ENCODE data around the gene PPM1H. TPM values are rescaled to one million over a fixed set of nuclear protein-coding genes. Genes with fewer than 3 reads are reported as not detected.

Gene PPM1H
- total RNA-seq, 1 donor from 2014 or later, result not detected

GRCh38 chr12:62698701-62699101, 236.2 kb downstream of the PPM1H start:
- H3K27ac Mint-ChIP-seq, result no peak overlapping the region
- intact Hi-C loops (cut with micrococcal nuclease), result no loop called here
- H3K4me1 Mint-ChIP-seq (ENCODE audit: low read depth), result peaks cover 30% of the 10 kb centered on the region
- no peaks in the 10 kb centered on the region for H3K36me3 Mint-ChIP-seq (ENCODE audit: low read depth)
- H3K9me3 Mint-ChIP-seq, result no peaks in the 10 kb centered on the region
- no peak overlapping the region for H3K4me3 Mint-ChIP-seq
- no peak for DNase-seq (ENCODE audit: low spot score)
- H3K27me3 Mint-ChIP-seq (ENCODE audit: insufficient read depth), result peaks cover 10% of the 10 kb centered on the region

GRCh38 chr12:62697893-62698292, 237.1 kb downstream of the PPM1H start:
- no peak for DNase-seq (ENCODE audit: low spot score)
- H3K4me1 Mint-ChIP-seq (ENCODE audit: low read depth), result peaks cover 29% of the 10 kb centered on the region
- H3K9me3 Mint-ChIP-seq, result no peaks in the 10 kb centered on the region
- intact Hi-C loops (cut with micrococcal nuclease), result no loop called here
- H3K4me3 Mint-ChIP-seq, result no peak overlapping the region
- H3K27me3 Mint-ChIP-seq (ENCODE audit: insufficient read depth), result peaks cover 11% of the 10 kb centered on the region
- H3K36me3 Mint-ChIP-seq (ENCODE audit: low read depth), result no peaks in the 10 kb centered on the region
- no peak overlapping the region for H3K27ac Mint-ChIP-seq

- no peak overlapping the region for H3K27ac Mint-ChIP-seq
- H3K36me3 Mint-ChIP-seq (ENCODE audit: low read depth), result no peaks in the 10 kb centered on the region
- peaks cover 15% of the 10 kb centered on the region for H3K27me3 Mint-ChIP-seq (ENCODE audit: insufficient read depth)
These were observed 239.3 kb downstream of the PPM1H start for GRCh38 chr12:62695696-62696095.

GRCh38 chr12:62694632-62695031, 240.3 kb downstream of the PPM1H start:
- no peaks in the 10 kb centered on the region for H3K9me3 Mint-ChIP-seq

More at GRCh38 chr12:62695696-62696095, 239.3 kb downstream of the PPM1H start:
- intact Hi-C loops (cut with micrococcal nuclease), result no loop called here
- no peak for DNase-seq (ENCODE audit: low spot score)
- Mint-ChIP-seq H3K4me1 (ENCODE audit: low read depth) (peaks cover 21% of the 10 kb centered on the region), H3K9me3 (no peaks in the 10 kb centered on the region), H3K4me3 (no peak overlapping the region)

GRCh38 chr12:62694116-62694515, 240.8 kb downstream of the PPM1H start:
- Mint-ChIP-seq H3K27ac (no peak overlapping the region), H3K4me1 (ENCODE audit: low read depth) (peaks cover 25% of the 10 kb centered on the region), H3K9me3 (no peaks in the 10 kb centered on the region), H3K27me3 (ENCODE audit: insufficient read depth) (peaks cover 18% of the 10 kb centered on the region), H3K4me3 (no peak overlapping the region), H3K36me3 (ENCODE audit: low read depth) (no peaks in the 10 kb centered on the region)
- intact Hi-C loops (cut with micrococcal nuclease), result no loop called here
- DNase-seq (ENCODE audit: low spot score), result no peak

More at GRCh38 chr12:62694632-62695031, 240.3 kb downstream of the PPM1H start:
- intact Hi-C loops (cut with micrococcal nuclease), result no loop called here
- Mint-ChIP-seq H3K27ac (no peak overlapping the region), H3K4me3 (no peak overlapping the region), H3K27me3 (ENCODE audit: insufficient read depth) (peaks cover 18% of the 10 kb centered on the region), H3K4me1 (ENCODE audit: low read depth) (peaks cover 21% of the 10 kb centered on the region), H3K36me3 (ENCODE audit: low read depth) (no peaks in the 10 kb centered on the region)
- DNase-seq (ENCODE audit: low spot score), result no peak

- Mint-ChIP-seq H3K4me3 (no peak overlapping the region), H3K27ac (no peak overlapping the region), H3K9me3 (no peaks in the 10 kb centered on the region), H3K27me3 (ENCODE audit: insufficient read depth) (peaks cover 18% of the 10 kb centered on the region), H3K4me1 (ENCODE audit: low read depth) (peaks cover 26% of the 10 kb centered on the region), H3K36me3 (ENCODE audit: low read depth) (no peaks in the 10 kb centered on the region)
- no peak for DNase-seq (ENCODE audit: low spot score)
- intact Hi-C loops (cut with micrococcal nuclease), result no loop called here
These were observed 241.4 kb downstream of the PPM1H start for GRCh38 chr12:62693376-62694050.

- H3K4me3 Mint-ChIP-seq, result no peak overlapping the region
- peaks cover 26% of the 10 kb centered on the region for H3K4me1 Mint-ChIP-seq (ENCODE audit: low read depth)
- no peaks in the 10 kb centered on the region for H3K36me3 Mint-ChIP-seq (ENCODE audit: low read depth)
- H3K27ac Mint-ChIP-seq, result no peak overlapping the region
- no peaks in the 10 kb centered on the region for H3K9me3 Mint-ChIP-seq
- intact Hi-C loops (cut with micrococcal nuclease), result no loop called here
- no peak for DNase-seq (ENCODE audit: low spot score)
- peaks cover 18% of the 10 kb centered on the region for H3K27me3 Mint-ChIP-seq (ENCODE audit: insufficient read depth)
These were observed 242.1 kb downstream of the PPM1H start for GRCh38 chr12:62692884-62693283.

- no peak for DNase-seq (ENCODE audit: low spot score)
- Mint-ChIP-seq H3K4me3 (no peak overlapping the region), H3K4me1 (ENCODE audit: low read depth) (peaks cover 21% of the 10 kb centered on the region), H3K27me3 (ENCODE audit: insufficient read depth) (peaks cover 18% of the 10 kb centered on the region), H3K27ac (no peak overlapping the region), H3K36me3 (ENCODE audit: low read depth) (no peaks in the 10 kb centered on the region), H3K9me3 (no peaks in the 10 kb centered on the region)
- intact Hi-C loops (cut with micrococcal nuclease), result no loop called here
These were observed 243.6 kb downstream of the PPM1H start for GRCh38 chr12:62691309-62691708.

GRCh38 chr12:62689042-62689839, 245.7 kb downstream of the PPM1H start:
- H3K4me3 Mint-ChIP-seq, result no peak overlapping the region
- DNase-seq (ENCODE audit: low spot score), result no peak
- intact Hi-C loops (cut with micrococcal nuclease), result no loop called here
- peaks cover 16% of the 10 kb centered on the region for H3K27me3 Mint-ChIP-seq (ENCODE audit: insufficient read depth)
- no peaks in the 10 kb centered on the region for H3K9me3 Mint-ChIP-seq
- no peaks in the 10 kb centered on the region for H3K36me3 Mint-ChIP-seq (ENCODE audit: low read depth)
- H3K4me1 Mint-ChIP-seq (ENCODE audit: low read depth), result peaks cover 5% of the 10 kb centered on the region
- H3K27ac Mint-ChIP-seq, result no peak overlapping the region

GRCh38 chr12:62686938-62687337, 248.0 kb downstream of the PPM1H start:
- no peak for DNase-seq (ENCODE audit: low spot score)
- Mint-ChIP-seq H3K9me3 (no peaks in the 10 kb centered on the region), H3K27ac (no peak overlapping the region), H3K4me3 (no peak overlapping the region), H3K4me1 (ENCODE audit: low read depth) (peaks cover 5% of the 10 kb centered on the region), H3K27me3 (ENCODE audit: insufficient read depth) (peaks cover 12% of the 10 kb centered on the region), H3K36me3 (ENCODE audit: low read depth) (no peaks in the 10 kb centered on the region)
- intact Hi-C loops (cut with micrococcal nuclease), result no loop called here

GRCh38 chr12:62684570-62685295, 250.2 kb downstream of the PPM1H start:
- DNase-seq (ENCODE audit: low spot score), result no peak
- H3K27me3 Mint-ChIP-seq (ENCODE audit: insufficient read depth), result peaks cover 12% of the 10 kb centered on the region
- no peaks in the 10 kb centered on the region for H3K9me3 Mint-ChIP-seq
- peaks cover 5% of the 10 kb centered on the region for H3K4me1 Mint-ChIP-seq (ENCODE audit: low read depth)
- intact Hi-C loops (cut with micrococcal nuclease), result no loop called here
- no peak overlapping the region for H3K4me3 Mint-ChIP-seq
- no peaks in the 10 kb centered on the region for H3K36me3 Mint-ChIP-seq (ENCODE audit: low read depth)
- no peak overlapping the region for H3K27ac Mint-ChIP-seq

- H3K27me3 Mint-ChIP-seq (ENCODE audit: insufficient read depth), result peaks cover 12% of the 10 kb centered on the region
- H3K27ac Mint-ChIP-seq, result no peak overlapping the region
- intact Hi-C loops (cut with micrococcal nuclease), result no loop called here
- DNase-seq (ENCODE audit: low spot score), result no peak
- H3K4me1 Mint-ChIP-seq (ENCODE audit: low read depth), result no peaks in the 10 kb centered on the region
- H3K36me3 Mint-ChIP-seq (ENCODE audit: low read depth), result no peaks in the 10 kb centered on the region
- no peaks in the 10 kb centered on the region for H3K9me3 Mint-ChIP-seq
- H3K4me3 Mint-ChIP-seq, result no peak overlapping the region
These were observed 251.0 kb downstream of the PPM1H start for GRCh38 chr12:62683776-62684569.
